H9 (cell line): ENCODE measurements around the gene ELL3. TPM values are rescaled to one million over a fixed set of nuclear protein-coding genes. Genes with fewer than 3 reads are reported as not detected.

Experiments
- DNase-seq: peaks from one replicate; pipeline ENCODE4 v3.0.0-alpha.2; 2017
- H2AFZ ChIP-seq: one replicate; pipeline ENCODE4 v1.6.1; 2013; ENCODE audit warnings: mild to moderate bottlenecking, low read length, control low read depth, moderate library complexity
- H2AK5ac ChIP-seq: 2 replicates; pipeline ENCODE4 v1.6.1; 2013; ENCODE audit warnings: low read length, control low read depth, mixed read lengths; ENCODE audit not compliant: insufficient read length
- H2BK120ac ChIP-seq: one replicate; pipeline ENCODE4 v1.6.1; 2013; ENCODE audit warnings: low read depth, mild to moderate bottlenecking, low read length, control low read depth, inconsistent platforms; ENCODE audit not compliant: poor library complexity, severe bottlenecking
- H2BK12ac ChIP-seq: 2 replicates; pipeline ENCODE4 v1.6.1; 2013; ENCODE audit warnings: low read length, control low read depth, mixed read lengths, low read depth; ENCODE audit not compliant: insufficient read length
- H2BK15ac ChIP-seq: 2 replicates; pipeline ENCODE4 v1.6.1; 2013; ENCODE audit warnings: low read depth, low read length, control low read depth
- H2BK20ac ChIP-seq: one replicate; pipeline ENCODE4 v1.6.1; 2013; ENCODE audit warnings: low read depth, mild to moderate bottlenecking, low read length, control low read depth, inconsistent platforms; ENCODE audit not compliant: poor library complexity, severe bottlenecking
- H2BK5ac ChIP-seq: 2 replicates; pipeline ENCODE4 v1.6.1; 2013; ENCODE audit warnings: low read length, control low read depth, mixed read lengths; ENCODE audit not compliant: insufficient read length
- H3K14ac ChIP-seq: 2 replicates; pipeline ENCODE4 v1.6.1; 2013; ENCODE audit warnings: low read length, control low read depth; ENCODE audit not compliant: insufficient read depth
- H3K18ac ChIP-seq: 2 replicates; pipeline ENCODE4 v1.6.1; 2013; ENCODE audit warnings: low read depth, mild to moderate bottlenecking, mixed read lengths, low read length, control low read depth; ENCODE audit not compliant: insufficient read length
- H3K23ac ChIP-seq: 2 replicates; pipeline ENCODE4 v1.6.1; 2013; ENCODE audit warnings: low read length, control low read depth, mixed read lengths, low read depth; ENCODE audit not compliant: insufficient read length
- H3K23me2 ChIP-seq: 2 replicates; pipeline ENCODE4 v1.6.1; 2013; ENCODE audit warnings: low read depth, mild to moderate bottlenecking, mixed read lengths, low read length, control low read depth; ENCODE audit not compliant: insufficient read length, poor library complexity, severe bottlenecking
- H3K27ac ChIP-seq: 2 replicates; pipeline ENCODE4 v1.5.1; 2013; ENCODE audit warnings: low read length, control low read depth, mixed read lengths, low read depth; ENCODE audit not compliant: insufficient read length
- H3K27me3 ChIP-seq: 2 replicates; pipeline ENCODE4 v1.6.1; 2013; ENCODE audit warnings: low read length, control low read depth, inconsistent platforms; ENCODE audit not compliant: insufficient read depth
- H3K4ac ChIP-seq: 2 replicates; pipeline ENCODE4 v1.6.1; 2013; ENCODE audit warnings: low read depth, mild to moderate bottlenecking, control low read depth, inconsistent platforms, low read length, moderate library complexity
- H3K4me1 ChIP-seq: 2 replicates; pipeline ENCODE4 v1.6.1; 2013; ENCODE audit warnings: low read length, control low read depth, inconsistent platforms; ENCODE audit not compliant: insufficient read depth
- H3K4me2 ChIP-seq: 2 replicates; pipeline ENCODE4 v1.6.1; 2013; ENCODE audit warnings: low read length, control low read depth, mixed read lengths; ENCODE audit not compliant: insufficient read length, insufficient read depth
- H3K56ac ChIP-seq: 2 replicates; pipeline ENCODE4 v1.6.1; 2013; ENCODE audit warnings: low read depth, mild to moderate bottlenecking, mixed read lengths, low read length, control low read depth; ENCODE audit not compliant: insufficient read length
- H3K79me1 ChIP-seq: 2 replicates; pipeline ENCODE4 v1.6.1; 2013; ENCODE audit warnings: low read depth, mild to moderate bottlenecking, moderate library complexity, low read length, control low read depth, inconsistent platforms; ENCODE audit not compliant: insufficient read depth, poor library complexity, severe bottlenecking
- H3K79me2 ChIP-seq: 2 replicates; pipeline ENCODE4 v1.6.1; 2013; ENCODE audit warnings: low read length, control low read depth, inconsistent platforms; ENCODE audit not compliant: insufficient read depth
- H3K9ac ChIP-seq: 2 replicates; pipeline ENCODE4 v1.6.1; 2013; ENCODE audit warnings: low read length, control low read depth, mixed read lengths; ENCODE audit not compliant: insufficient read length; ENCODE audit errors: extremely low read depth
- H3K9me3 ChIP-seq: one replicate; pipeline ENCODE4 v1.6.1; 2013; ENCODE audit warnings: low read depth, low read length, inconsistent platforms; ENCODE audit not compliant: control insufficient read depth
- H3T11ph ChIP-seq: one replicate; pipeline ENCODE4 v1.6.1; 2013; ENCODE audit warnings: mild to moderate bottlenecking, low read length, control low read depth, inconsistent platforms
- H4K20me1 ChIP-seq: one replicate; pipeline ENCODE4 v1.6.1; 2013; ENCODE audit not compliant: control insufficient read depth, insufficient read length, insufficient read depth
- H4K5ac ChIP-seq: 2 replicates; pipeline ENCODE4 v1.6.1; 2013; ENCODE audit warnings: low read depth, mild to moderate bottlenecking, mixed read lengths, low read length, control low read depth; ENCODE audit not compliant: insufficient read length
- H4K8ac ChIP-seq: replicated peaks from 2 replicates; pipeline ENCODE4 v1.6.1; 2013; ENCODE audit warnings: low read length, control low read depth, mixed read lengths, low read depth; ENCODE audit not compliant: insufficient read length
- H4K91ac ChIP-seq: 2 replicates; pipeline ENCODE4 v1.6.1; 2013; ENCODE audit warnings: low read depth, mild to moderate bottlenecking, moderate library complexity, mixed read lengths, low read length, control low read depth; ENCODE audit not compliant: insufficient read length
- H3K27ac Mint-ChIP-seq, 3 experiments: 2 replicates in 2 of 3; 3 replicates in 1 of 3; pipeline ENCODE4 v1.8.0; 2020 to 2021; ENCODE audit warnings: mixed read lengths in 3 of 3, mild to moderate bottlenecking in 1 of 3, moderate library complexity in 1 of 3
- H3K27me3 Mint-ChIP-seq: 2 replicates; pipeline ENCODE4 v1.8.0; 2021; ENCODE audit warnings: low read depth, mild to moderate bottlenecking, moderate library complexity, mixed read lengths
- H3K36me3 Mint-ChIP-seq, 3 experiments: 2 replicates in 2 of 3; 3 replicates in 1 of 3; pipeline ENCODE4 v1.8.0; 2020 to 2021; ENCODE audit warnings: low read depth in 3 of 3, mixed read lengths in 3 of 3; ENCODE audit not compliant: insufficient read depth in 1 of 3
- H3K4me1 Mint-ChIP-seq, 2 experiments: 2 replicates each; pipeline ENCODE4 v1.8.0; 2020; ENCODE audit warnings: mixed read lengths in 2 of 2
- H3K4me3 Mint-ChIP-seq, 2 experiments: 2 replicates in 1 of 2; 3 replicates in 1 of 2; pipeline ENCODE4 v1.8.0; 2020 to 2021; ENCODE audit warnings: mild to moderate bottlenecking in 2 of 2, mixed read lengths in 2 of 2, moderate library complexity in 1 of 2
- H3K9me3 Mint-ChIP-seq, 2 experiments: 2 replicates in 1 of 2; 3 replicates in 1 of 2; pipeline ENCODE4 v1.8.0; 2020; ENCODE audit warnings: mild to moderate bottlenecking in 2 of 2, mixed read lengths in 2 of 2, moderate library complexity in 1 of 2
- total RNA-seq: library from RNA; stranded (reverse); gene quantifications from 2 replicates; pipeline ENCODE4 v1.2.1, GENCODE V29; 2021
- TF ChIP-seq, protein P1 (sequence below): fragments of 200-600 bp; sonication (generic); conservative IDR thresholded peaks from 3 replicates; pipeline ENCODE4 v1.8.0; 2021; ENCODE audit warnings: antibody characterized with exemption, mild to moderate bottlenecking

Gene ELL3
- total RNA-seq, 1 experiment from 2014 or later: 6.4 TPM

DNA sequence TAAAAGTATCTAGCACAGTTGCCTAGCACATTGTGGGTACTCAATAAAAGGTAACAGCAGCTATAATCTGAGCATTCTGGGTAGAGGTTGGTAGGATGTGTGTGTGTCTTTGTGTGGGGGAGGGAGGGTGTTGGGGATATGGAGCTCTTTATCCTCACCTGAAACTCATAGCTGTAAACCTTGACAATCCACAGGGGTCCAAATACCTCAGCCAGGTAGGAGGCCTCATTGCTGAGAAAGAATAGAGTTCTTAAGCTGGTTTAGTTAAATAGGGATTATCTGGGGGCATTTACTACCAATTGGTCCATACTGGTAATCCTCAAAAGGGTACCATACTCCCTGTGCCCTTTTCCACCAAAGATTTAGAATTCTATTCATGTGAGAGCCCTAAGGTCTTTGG, 19.2 kb upstream of the ELL3 start:
- Histone ChIP-seq H2BK12ac (no peak overlapping the region), H3K23ac (no peak overlapping the region), H3K4ac (no peak overlapping the region), H2BK20ac (no peak overlapping the region), H3K79me1 (peaks cover 3% of the 10 kb centered on the region), H3K18ac (no peak overlapping the region), H4K8ac (no peak overlapping the region), H3K23me2 (peaks cover 10% of the 10 kb centered on the region), H3K27ac (no peak overlapping the region), H2BK120ac (no peak overlapping the region), H3K56ac (no peak overlapping the region), H3K79me2 (peaks cover 6% of the 10 kb centered on the region; the same call in 1 of the 2 replicates), H2AFZ (no peak overlapping the region), H4K5ac (no peak overlapping the region), H2BK15ac (no peak overlapping the region), H3K9me3 (no peaks in the 10 kb centered on the region), H3T11ph (no peak overlapping the region), H4K91ac (no peak overlapping the region), H2AK5ac (no peak overlapping the region), H3K27me3 (no peaks in the 10 kb centered on the region), H4K20me1 (no peaks in the 10 kb centered on the region), H2BK5ac (no peak overlapping the region), H3K4me2 (no peak overlapping the region), H3K14ac (no peak overlapping the region), H3K4me1 (peaks cover 18% of the 10 kb centered on the region; the same call in 1 of the 2 replicates), H3K9ac (no peak overlapping the region)
- Mint-ChIP-seq H3K27me3 (no peaks in the 10 kb centered on the region; the same call in 1 of the 2 replicates), H3K4me1 (peaks cover 67 to 77% of the 10 kb centered on the region in 2 experiments), H3K36me3 (peaks cover 50 to 74% (median 54%) of the 10 kb centered on the region in 3 experiments), H3K4me3 (peak overlapping the region in 1 of 2 experiments; percentile 31; a peak in 3 of 5 replicates), H3K9me3 (no peaks in the 10 kb centered on the region), H3K27ac (peak overlapping the region; percentile 15 to 92 (median 85); a peak in 4 of 7 replicates)
- no peak for DNase-seq
- TF ChIP-seq, protein P1, sequence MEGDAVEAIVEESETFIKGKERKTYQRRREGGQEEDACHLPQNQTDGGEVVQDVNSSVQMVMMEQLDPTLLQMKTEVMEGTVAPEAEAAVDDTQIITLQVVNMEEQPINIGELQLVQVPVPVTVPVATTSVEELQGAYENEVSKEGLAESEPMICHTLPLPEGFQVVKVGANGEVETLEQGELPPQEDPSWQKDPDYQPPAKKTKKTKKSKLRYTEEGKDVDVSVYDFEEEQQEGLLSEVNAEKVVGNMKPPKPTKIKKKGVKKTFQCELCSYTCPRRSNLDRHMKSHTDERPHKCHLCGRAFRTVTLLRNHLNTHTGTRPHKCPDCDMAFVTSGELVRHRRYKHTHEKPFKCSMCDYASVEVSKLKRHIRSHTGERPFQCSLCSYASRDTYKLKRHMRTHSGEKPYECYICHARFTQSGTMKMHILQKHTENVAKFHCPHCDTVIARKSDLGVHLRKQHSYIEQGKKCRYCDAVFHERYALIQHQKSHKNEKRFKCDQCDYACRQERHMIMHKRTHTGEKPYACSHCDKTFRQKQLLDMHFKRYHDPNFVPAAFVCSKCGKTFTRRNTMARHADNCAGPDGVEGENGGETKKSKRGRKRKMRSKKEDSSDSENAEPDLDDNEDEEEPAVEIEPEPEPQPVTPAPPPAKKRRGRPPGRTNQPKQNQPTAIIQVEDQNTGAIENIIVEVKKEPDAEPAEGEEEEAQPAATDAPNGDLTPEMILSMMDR: no peak
